ENCODE data around the gene NDST1. TPM values are rescaled to one million over a fixed set of nuclear protein-coding genes. Genes with fewer than 3 reads are reported as not detected.

NDST1 gene
- total RNA-seq, 1 donor: 36.2 TPM

DNA sequence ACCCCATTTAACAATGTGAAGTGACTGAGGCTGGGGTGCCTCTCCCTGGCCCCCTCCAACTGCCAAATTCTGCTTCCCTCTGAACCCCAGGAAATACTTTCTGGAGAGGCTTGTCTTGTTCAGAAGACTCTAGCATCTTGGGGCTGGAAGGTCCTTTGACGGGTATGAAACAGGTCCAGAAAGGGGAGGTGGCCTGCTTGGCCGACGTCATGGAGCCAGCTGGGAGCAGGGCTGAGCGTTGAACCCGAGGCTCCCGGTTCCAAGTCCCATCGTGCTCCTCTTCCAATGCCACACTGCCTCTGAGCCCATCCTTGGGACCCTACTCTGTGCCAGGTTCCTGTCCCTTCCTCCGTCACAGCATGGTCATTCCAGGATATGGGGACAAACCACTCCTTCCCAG, 46.9 kb downstream of the NDST1 start:
- H3K4me3 ChIP-seq (ENCODE audit: low read depth, low read length): no peak overlapping the region
- no peak for DNase-seq (ENCODE audit: low read depth)
- TF ChIP-seq, protein P1, sequence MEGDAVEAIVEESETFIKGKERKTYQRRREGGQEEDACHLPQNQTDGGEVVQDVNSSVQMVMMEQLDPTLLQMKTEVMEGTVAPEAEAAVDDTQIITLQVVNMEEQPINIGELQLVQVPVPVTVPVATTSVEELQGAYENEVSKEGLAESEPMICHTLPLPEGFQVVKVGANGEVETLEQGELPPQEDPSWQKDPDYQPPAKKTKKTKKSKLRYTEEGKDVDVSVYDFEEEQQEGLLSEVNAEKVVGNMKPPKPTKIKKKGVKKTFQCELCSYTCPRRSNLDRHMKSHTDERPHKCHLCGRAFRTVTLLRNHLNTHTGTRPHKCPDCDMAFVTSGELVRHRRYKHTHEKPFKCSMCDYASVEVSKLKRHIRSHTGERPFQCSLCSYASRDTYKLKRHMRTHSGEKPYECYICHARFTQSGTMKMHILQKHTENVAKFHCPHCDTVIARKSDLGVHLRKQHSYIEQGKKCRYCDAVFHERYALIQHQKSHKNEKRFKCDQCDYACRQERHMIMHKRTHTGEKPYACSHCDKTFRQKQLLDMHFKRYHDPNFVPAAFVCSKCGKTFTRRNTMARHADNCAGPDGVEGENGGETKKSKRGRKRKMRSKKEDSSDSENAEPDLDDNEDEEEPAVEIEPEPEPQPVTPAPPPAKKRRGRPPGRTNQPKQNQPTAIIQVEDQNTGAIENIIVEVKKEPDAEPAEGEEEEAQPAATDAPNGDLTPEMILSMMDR (IDR thresholded peaks at IDR 0.05; ENCODE audit: insufficient read depth, low read length): no peak

- no peak for DNase-seq (ENCODE audit: low read depth)
- H3K4me3 ChIP-seq (ENCODE audit: low read depth, low read length): no peak overlapping the region
- TF ChIP-seq, protein P1 (IDR thresholded peaks at IDR 0.05; ENCODE audit: insufficient read depth, low read length): no peak
Measured at GRCh38 chr5:150556106-150556505, 48.2 kb downstream of the NDST1 start.

DNA sequence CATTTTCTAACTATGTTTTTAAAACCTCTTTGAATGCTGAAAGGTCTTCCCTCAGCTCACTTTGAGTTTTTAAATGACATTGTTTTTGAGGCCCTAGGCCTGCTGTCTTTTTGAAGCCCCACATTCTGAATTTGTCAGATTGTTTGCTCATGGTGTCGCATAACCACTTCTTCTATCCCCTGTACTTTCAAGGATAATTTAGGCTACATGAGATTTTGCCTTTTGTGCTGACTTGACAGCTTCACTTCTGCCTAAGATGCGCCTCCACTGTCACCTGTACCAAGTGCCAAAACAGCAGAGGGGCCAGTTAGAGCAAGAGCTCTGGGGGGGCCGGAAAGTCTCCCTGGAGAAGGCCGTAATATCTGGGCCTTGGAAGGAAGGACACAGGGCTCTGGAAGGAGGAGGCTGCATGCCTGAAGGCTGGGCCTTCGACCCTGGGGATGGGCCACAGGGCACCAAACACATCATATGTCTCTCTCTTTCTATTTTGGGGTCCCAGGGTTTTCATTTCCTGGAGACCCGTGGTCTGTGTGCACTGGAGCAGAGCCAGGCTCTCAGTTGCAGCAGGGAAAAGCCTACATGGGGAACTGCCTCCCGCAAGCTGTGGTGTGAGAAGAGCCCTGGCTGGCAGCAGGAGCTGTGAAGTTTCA, 49.1 kb downstream of the NDST1 start:
- H3K4me3 ChIP-seq (ENCODE audit: low read depth, low read length): no peak overlapping the region
- DNase-seq (ENCODE audit: low read depth): no peak
- TF ChIP-seq, protein P1 (IDR thresholded peaks at IDR 0.05; ENCODE audit: insufficient read depth, low read length): no peak

DNA sequence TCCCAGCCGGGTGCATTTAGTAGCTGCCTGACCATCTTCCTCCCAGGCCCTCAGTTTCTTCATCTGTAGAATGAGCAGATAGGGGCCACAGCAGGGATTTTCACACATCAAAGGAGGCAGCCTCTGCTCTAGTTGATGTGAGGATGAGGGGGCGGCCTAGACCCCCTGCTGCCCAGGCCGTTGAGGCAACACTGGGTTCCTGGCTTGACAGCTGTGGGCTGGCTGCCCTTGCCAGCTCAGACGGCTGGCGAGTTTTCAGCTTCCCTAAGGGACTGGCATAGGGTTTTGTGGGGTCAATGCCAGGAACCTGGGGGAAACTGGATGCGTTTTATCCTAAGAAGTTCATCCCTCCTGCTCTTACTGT, 49.6 kb downstream of the NDST1 start:
- TF ChIP-seq, protein P1 (IDR thresholded peaks at IDR 0.05; ENCODE audit: insufficient read depth, low read length): no peak
- no peak overlapping the region for H3K4me3 ChIP-seq (ENCODE audit: low read depth, low read length)
- DNase-seq (ENCODE audit: low read depth): no peak

GRCh38 chr5:150558088-150558621, 50.2 kb downstream of the NDST1 start:
- no peak for DNase-seq (ENCODE audit: low read depth)
- no peak overlapping the region for H3K4me3 ChIP-seq (ENCODE audit: low read depth, low read length)
- TF ChIP-seq, protein P1 (IDR thresholded peaks at IDR 0.05; ENCODE audit: insufficient read depth, low read length): no peak

DNA sequence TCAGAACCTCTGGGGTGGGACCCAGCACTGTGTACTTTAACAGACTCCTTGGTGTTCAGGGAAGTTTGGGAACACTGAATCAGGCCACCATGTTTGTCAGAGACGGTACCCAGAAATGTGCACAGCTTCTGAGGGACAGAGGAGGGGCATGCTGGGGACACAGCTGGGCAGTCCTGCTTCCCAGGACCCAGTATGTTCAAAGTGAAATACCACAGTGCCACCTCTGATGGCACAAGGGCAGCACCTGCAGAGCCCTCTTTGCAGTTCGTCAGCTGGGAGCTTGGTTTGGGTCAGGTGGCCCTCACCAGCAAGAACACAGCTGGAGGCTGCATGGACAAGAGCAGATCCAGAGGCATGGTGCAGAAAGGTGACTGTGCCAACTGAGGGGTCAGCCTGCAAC, 51.2 kb downstream of the NDST1 start:
- TF ChIP-seq, protein P1 (IDR thresholded peaks at IDR 0.05; ENCODE audit: insufficient read depth, low read length): no peak
- no peak for DNase-seq (ENCODE audit: low read depth)
- H3K4me3 ChIP-seq (ENCODE audit: low read depth, low read length): no peak overlapping the region

- peak; percentile 52 for DNase-seq (ENCODE audit: low read depth)
- no peak overlapping the region for H3K4me3 ChIP-seq (ENCODE audit: low read depth, low read length)
- TF ChIP-seq, protein P1 (IDR thresholded peaks at IDR 0.05; ENCODE audit: insufficient read depth, low read length): no peak
Measured at GRCh38 chr5:150559701-150560100, 51.8 kb downstream of the NDST1 start.
